Stimulated activated CD8-positive, alpha-beta memory T cell treated with anti-CD3 and anti-CD28 coated beads, Interleukin-2, amount 100 ng/mL, for 1 hour (primary cell): ENCODE measurements around the gene RAB26.
"Not testable (repeated sequence)": the region's sequence is repeated elsewhere in the genome, so short reads cannot be mapped to it uniquely, and the experiment has no call there.

Experiments used
- DNase-seq, 2 donors: peaks; one replicate each; pipeline ENCODE4 v3.0.0-alpha.2; 2020; ENCODE audit warnings: low read depth in 2 of 2

Gene RAB26

GRCh38 chr16:2196162-2196980 lies 47.9 kb downstream of the RAB26 start, which contains the start of gene CASKIN1:
CASKIN1 (minus strand) TSS chr16:2196605; CDS start chr16:2196432, 173 bp downstream.
- DNase-seq, result no peak

- no peak for DNase-seq
Measured at GRCh38 chr16:2196981-2197511, 48.6 kb downstream of the RAB26 start.

GRCh38 chr16:2197765-2198164 lies 49.3 kb downstream of the RAB26 start:
- no peak for DNase-seq

GRCh38 chr16:2198283-2198682 lies 49.9 kb downstream of the RAB26 start:
- DNase-seq, result no peak

- no peak for DNase-seq
Measured at GRCh38 chr16:2199095-2199494, 50.7 kb downstream of the RAB26 start.

- no peak for DNase-seq
Measured at GRCh38 chr16:2199621-2200139, 51.3 kb downstream of the RAB26 start.

GRCh38 chr16:2200313-2200712 lies 51.9 kb downstream of the RAB26 start:
- no peak for DNase-seq

- not testable (repeated sequence) for DNase-seq
Measured at GRCh38 chr16:2203119-2203688, 54.8 kb downstream of the RAB26 start.
